GM19023 (cell line): ENCODE measurements around the gene HS3ST2.

Source experiments
- ATAC-seq: cut with Tn5 transposase; IDR thresholded peaks from one replicate; pipeline ENCODE4 v1.9.1; 2021; ENCODE audit warnings: mild to moderate bottlenecking, moderate library complexity; ENCODE audit not compliant: unreplicated experiment

HS3ST2 gene

GRCh38 chr16:22813948-22814710 is at the start of gene HS3ST2:
TSS of gene HS3ST2 (plus strand) at chr16:22814162. CDS start at chr16:22814611, 449 bp downstream.
- ATAC-seq: no peak

GRCh38 chr16:22764662-22765327 is 49.2 kb upstream of the HS3ST2 start:
- no peak for ATAC-seq

GRCh38 chr16:22765479-22765878 is 48.5 kb upstream of the HS3ST2 start:
- no peak for ATAC-seq

- ATAC-seq: no peak
Observed at GRCh38 chr16:22770866-22771265, 43.1 kb upstream of the HS3ST2 start.

GRCh38 chr16:22771551-22771950 is 42.4 kb upstream of the HS3ST2 start:
- ATAC-seq: no peak

- ATAC-seq: no peak
Observed at GRCh38 chr16:22775220-22775922, 38.6 kb upstream of the HS3ST2 start.

- no peak for ATAC-seq
Observed at GRCh38 chr16:22781480-22781879, 32.5 kb upstream of the HS3ST2 start.

GRCh38 chr16:22782314-22782713 is 31.6 kb upstream of the HS3ST2 start:
- ATAC-seq: no peak

- ATAC-seq: no peak
Observed at GRCh38 chr16:22784690-22785214, 29.2 kb upstream of the HS3ST2 start.

- no peak for ATAC-seq
Observed at GRCh38 chr16:22785552-22785951, 28.4 kb upstream of the HS3ST2 start.

GRCh38 chr16:22786284-22786683 is 27.7 kb upstream of the HS3ST2 start:
- no peak for ATAC-seq

GRCh38 chr16:22786691-22787090 is 27.3 kb upstream of the HS3ST2 start:
- ATAC-seq: no peak

- ATAC-seq: no peak
Observed at GRCh38 chr16:22787466-22788192, 26.3 kb upstream of the HS3ST2 start.

- no peak for ATAC-seq
Observed at GRCh38 chr16:22788193-22788530, 25.8 kb upstream of the HS3ST2 start.

- ATAC-seq: no peak
Observed at GRCh38 chr16:22789281-22789945, 24.5 kb upstream of the HS3ST2 start.

GRCh38 chr16:22797551-22797950 is 16.4 kb upstream of the HS3ST2 start:
- ATAC-seq: no peak

- no peak for ATAC-seq
Observed at GRCh38 chr16:22799113-22799512, 14.8 kb upstream of the HS3ST2 start.

GRCh38 chr16:22804893-22805292 is 9.1 kb upstream of the HS3ST2 start:
- ATAC-seq: no peak

GRCh38 chr16:22805326-22805725 is 8.6 kb upstream of the HS3ST2 start:
- ATAC-seq: no peak

GRCh38 chr16:22806811-22807210 is 7.2 kb upstream of the HS3ST2 start:
- ATAC-seq: no peak
